A549 (cell line): ENCODE data around the gene TTR.

Experiments
- CHD2 ChIP-seq: fragments of 150-350 bp; IDR thresholded peaks from 2 replicates; pipeline ENCODE4 v1.6.1; 2014; ENCODE audit warnings: low read length; ENCODE audit not compliant: partially characterized antibody
- CTCF ChIP-seq: fragments of >200 bp; sonication (Bioruptor Twin); formaldehyde crosslinking; IDR thresholded peaks from 3 replicates; pipeline ENCODE4 v1.5.1; 2016
- E2F6 ChIP-seq: IDR thresholded peaks from 2 replicates; pipeline ENCODE4 v1.6.1; 2012; ENCODE audit warnings: low read depth, borderline replicate concordance
- EP300 ChIP-seq, 2 experiments: fragments of >200 bp; sonication (Bioruptor Twin); formaldehyde crosslinking; IDR thresholded peaks; 2 replicates in 1 of 2; 3 replicates in 1 of 2; pipeline ENCODE4 v1.6.1; 2016 to 2017
- FOXS1 ChIP-seq: fragments of 250-450 bp; sonication (Bioruptor Pico); IDR thresholded peaks from 2 replicates; pipeline ENCODE4 v1.5.0; 2020; ENCODE audit warnings: mild to moderate bottlenecking, moderate library complexity
- MAFK ChIP-seq: fragments of 450-650 bp; IDR thresholded peaks from 2 replicates; pipeline ENCODE4 v1.6.1; 2014; ENCODE audit not compliant: partially characterized antibody
- MAX ChIP-seq: IDR thresholded peaks from 2 replicates; pipeline ENCODE4 v1.6.1; 2012
- POLR2A ChIP-seq: IDR thresholded peaks from 2 replicates; pipeline ENCODE4 v1.6.1; 2012; ENCODE audit warnings: mild to moderate bottlenecking, low read length
- RAD21 ChIP-seq, 2 experiments: fragments of >200 bp in 1 of 2; sonication (Bioruptor Twin) in 1 of 2; formaldehyde crosslinking in 1 of 2; IDR thresholded peaks in 1 of 2; conservative IDR thresholded peaks in 1 of 2; 2 replicates in 1 of 2; 3 replicates in 1 of 2; pipeline ENCODE4 v1.6.1; 2012 to 2018; ENCODE audit warnings: inconsistent platforms in 1 of 2
- TP53 ChIP-seq: fragments of 250-450 bp; sonication (Bioruptor Pico); IDR thresholded peaks from 2 replicates; pipeline ENCODE4 v1.5.0; 2021; ENCODE audit warnings: mild to moderate bottlenecking, moderate library complexity
- USF2 ChIP-seq: fragments of 450-650 bp; IDR thresholded peaks from 2 replicates; pipeline ENCODE4 v1.6.1; 2014; ENCODE audit warnings: antibody characterized with exemption
- ZSCAN20 ChIP-seq: fragments of 250-450 bp; sonication (Bioruptor Pico); IDR thresholded peaks from 2 replicates; pipeline ENCODE4 v1.8.0; 2022; ENCODE audit warnings: mild to moderate bottlenecking, moderate library complexity

- no peak for TF ChIP-seq E2F6
- TF ChIP-seq CTCF, result no peak
- no peak for TF ChIP-seq FOXS1 (CRISPR knock-in tag)
- TF ChIP-seq MAX, result no peak
- TF ChIP-seq TP53, result no peak
- no peak for TF ChIP-seq EP300 (IDR thresholded peaks at IDR 0.05)
- TF ChIP-seq USF2, result no peak
- TF ChIP-seq POLR2A, result no peak
- no peak for TF ChIP-seq RAD21 (conservative IDR thresholded peaks at IDR 0.05 in 1 of 2, IDR thresholded peaks at IDR 0.05 in 1 of 2)
- TF ChIP-seq ZSCAN20, result no peak
- TF ChIP-seq MAFK, result no peak
- no peak for TF ChIP-seq CHD2
Observed at GRCh38 chr18:31626409-31626808, 34.7 kb downstream of the TTR start.
